ENCODE results near the gene MRPS12. TPM values are rescaled to one million over a fixed set of nuclear protein-coding genes. Genes with fewer than 3 reads are reported as not detected.

The MRPS12 gene
- total and polyA plus RNA-seq, 2 experiments from 2014 or later = 33.5 to 68.9 TPM

- H3K9me3 ChIP-seq (ENCODE audit: low read depth) = no peaks in the 10 kb centered on the region
- H3K36me3 ChIP-seq (ENCODE audit: low read depth) = no peaks in the 10 kb centered on the region
- in situ Hi-C loops (cut with MboI) = no loop called here
- H3K9me2 ChIP-seq (ENCODE audit: insufficient read depth) = no peaks in the 10 kb centered on the region
- no peaks in the 10 kb centered on the region for H3F3A ChIP-seq (ENCODE audit: insufficient read depth)
- H3K9ac ChIP-seq = no peak overlapping the region
- no peaks in the 10 kb centered on the region for H4K20me1 ChIP-seq (ENCODE audit: insufficient read depth)
- TF ChIP-seq EZH2 (IDR thresholded peaks at IDR 0.05; ENCODE audit: insufficient read depth, poor library complexity, severe bottlenecking) = no peak
- TF ChIP-seq EZH2phosphoT487 (IDR thresholded peaks at IDR 0.05; ENCODE audit: insufficient read depth, low read depth) = no peak
- no peak overlapping the region for H3K27ac ChIP-seq
- WGBS, 2 experiments (ENCODE audit: low coverage in 1 of 2, low lambda C conversion rate in 2 of 2, missing lambda C conversion rate in 2 of 2) = 79 to 84% methylated on average over 8 of the region's 8 CpGs
- no peak overlapping the region for H3K4me3 ChIP-seq
- H3K79me2 ChIP-seq (ENCODE audit: insufficient read depth) = no peaks in the 10 kb centered on the region
- H3K27me3 ChIP-seq (replicated peaks; ENCODE audit: insufficient read depth) = no peaks in the 10 kb centered on the region
- H3K4me1 ChIP-seq (ENCODE audit: insufficient read depth) = no peaks in the 10 kb centered on the region
- no peak overlapping the region for H2AFZ ChIP-seq
- DNase-seq = no peak
- H3K4me2 ChIP-seq (ENCODE audit: unreplicated experiment) = no peak overlapping the region
Measured at GRCh38 chr19:38889803-38890202, 40.9 kb upstream of the MRPS12 start.

- no peak overlapping the region for H2AFZ ChIP-seq
- H3K9me2 ChIP-seq (ENCODE audit: insufficient read depth) = no peaks in the 10 kb centered on the region
- no peaks in the 10 kb centered on the region for H3K4me1 ChIP-seq (ENCODE audit: insufficient read depth)
- H3K36me3 ChIP-seq (ENCODE audit: low read depth) = no peaks in the 10 kb centered on the region
- no peaks in the 10 kb centered on the region for H3F3A ChIP-seq (ENCODE audit: insufficient read depth)
- TF ChIP-seq EZH2phosphoT487 (IDR thresholded peaks at IDR 0.05; ENCODE audit: insufficient read depth, low read depth) (no peak), EZH2 (IDR thresholded peaks at IDR 0.05; ENCODE audit: insufficient read depth, poor library complexity, severe bottlenecking) (no peak)
- H3K9ac ChIP-seq = no peak overlapping the region
- no peak overlapping the region for H3K4me3 ChIP-seq
- no peak for DNase-seq
- no peaks in the 10 kb centered on the region for H4K20me1 ChIP-seq (ENCODE audit: insufficient read depth)
- no peaks in the 10 kb centered on the region for H3K79me2 ChIP-seq (ENCODE audit: insufficient read depth)
- in situ Hi-C loops (cut with MboI) = no loop called here
- H3K4me2 ChIP-seq (ENCODE audit: unreplicated experiment) = no peak overlapping the region
- no peaks in the 10 kb centered on the region for H3K9me3 ChIP-seq (ENCODE audit: low read depth)
- H3K27me3 ChIP-seq (replicated peaks; ENCODE audit: insufficient read depth) = no peaks in the 10 kb centered on the region
- H3K27ac ChIP-seq = no peak overlapping the region
Measured at GRCh38 chr19:38890686-38891085, 40.1 kb upstream of the MRPS12 start.

GRCh38 chr19:38891771-38892170, 39.0 kb upstream of the MRPS12 start:
- no peaks in the 10 kb centered on the region for H3K27me3 ChIP-seq (replicated peaks; ENCODE audit: insufficient read depth)
- no peak for TF ChIP-seq EZH2phosphoT487 (IDR thresholded peaks at IDR 0.05; ENCODE audit: insufficient read depth, low read depth)
- no peak for TF ChIP-seq EZH2 (IDR thresholded peaks at IDR 0.05; ENCODE audit: insufficient read depth, poor library complexity, severe bottlenecking)
- H3K79me2 ChIP-seq (ENCODE audit: insufficient read depth) = 0 out of 2 replicates have a peak, but pooled peaks cover 7% of the 10 kb centered on the region
- no peaks in the 10 kb centered on the region for H3K36me3 ChIP-seq (ENCODE audit: low read depth)
- H2AFZ ChIP-seq = no peak overlapping the region
- H3K9me2 ChIP-seq (ENCODE audit: insufficient read depth) = no peaks in the 10 kb centered on the region
- H3K9me3 ChIP-seq (ENCODE audit: low read depth) = no peaks in the 10 kb centered on the region
- in situ Hi-C loops (cut with MboI) = no loop called here
- H3K9ac ChIP-seq = no peak overlapping the region
- no peaks in the 10 kb centered on the region for H3F3A ChIP-seq (ENCODE audit: insufficient read depth)
- no peak overlapping the region for H3K27ac ChIP-seq
- 91% methylated on average over 6 of the region's 6 CpGs for WGBS, 2 experiments (ENCODE audit: low coverage in 1 of 2, low lambda C conversion rate in 2 of 2, missing lambda C conversion rate in 2 of 2)
- no peaks in the 10 kb centered on the region for H4K20me1 ChIP-seq (ENCODE audit: insufficient read depth)
- no peak for DNase-seq
- H3K4me1 ChIP-seq (ENCODE audit: insufficient read depth) = no peaks in the 10 kb centered on the region
- H3K4me3 ChIP-seq = no peak overlapping the region
- no peak overlapping the region for H3K4me2 ChIP-seq (ENCODE audit: unreplicated experiment)

- in situ Hi-C loops (cut with MboI) = no loop called here
- Histone ChIP-seq H3K79me2 (ENCODE audit: insufficient read depth) (peaks cover 17% of the 10 kb centered on the region; the same call in 1 of the 2 replicates), H3K9me3 (ENCODE audit: low read depth) (no peaks in the 10 kb centered on the region), H3K9me2 (ENCODE audit: insufficient read depth) (no peaks in the 10 kb centered on the region), H3K4me3 (no peak overlapping the region), H3K4me1 (ENCODE audit: insufficient read depth) (no peaks in the 10 kb centered on the region), H3K27me3 (replicated peaks; ENCODE audit: insufficient read depth) (no peaks in the 10 kb centered on the region), H4K20me1 (ENCODE audit: insufficient read depth) (no peaks in the 10 kb centered on the region), H3K27ac (no peak overlapping the region), H3K4me2 (ENCODE audit: unreplicated experiment) (no peak overlapping the region), H3K9ac (no peak overlapping the region), H3K36me3 (ENCODE audit: low read depth) (no peaks in the 10 kb centered on the region), H3F3A (ENCODE audit: insufficient read depth) (no peaks in the 10 kb centered on the region), H2AFZ (no peak overlapping the region)
- DNase-seq = no peak
- 69 to 77% methylated on average over 5 of the region's 5 CpGs for WGBS, 2 experiments (ENCODE audit: low coverage in 1 of 2, low lambda C conversion rate in 2 of 2, missing lambda C conversion rate in 2 of 2)
- TF ChIP-seq EZH2 (IDR thresholded peaks at IDR 0.05; ENCODE audit: insufficient read depth, poor library complexity, severe bottlenecking) = no peak
- no peak for TF ChIP-seq EZH2phosphoT487 (IDR thresholded peaks at IDR 0.05; ENCODE audit: insufficient read depth, low read depth)
Measured at GRCh38 chr19:38892841-38893240, 37.9 kb upstream of the MRPS12 start.

- H3K4me3 ChIP-seq = no peak overlapping the region
- DNase-seq = no peak
- TF ChIP-seq EZH2 (IDR thresholded peaks at IDR 0.05; ENCODE audit: insufficient read depth, poor library complexity, severe bottlenecking) = no peak
- TF ChIP-seq EZH2phosphoT487 (IDR thresholded peaks at IDR 0.05; ENCODE audit: insufficient read depth, low read depth) = no peak
- no peaks in the 10 kb centered on the region for H3K9me3 ChIP-seq (ENCODE audit: low read depth)
- H3F3A ChIP-seq (ENCODE audit: insufficient read depth) = no peaks in the 10 kb centered on the region
- no peak overlapping the region for H2AFZ ChIP-seq
- no peaks in the 10 kb centered on the region for H3K9me2 ChIP-seq (ENCODE audit: insufficient read depth)
- 94 to 99% methylated on average over 11 to 14 of the region's 14 CpGs for WGBS, 2 experiments (ENCODE audit: low coverage in 1 of 2, low lambda C conversion rate in 2 of 2, missing lambda C conversion rate in 2 of 2)
- H3K9ac ChIP-seq = no peak overlapping the region
- no peak overlapping the region for H3K27ac ChIP-seq
- no peak overlapping the region for H3K4me2 ChIP-seq (ENCODE audit: unreplicated experiment)
- H3K79me2 ChIP-seq (ENCODE audit: insufficient read depth) = peaks cover 22% of the 10 kb centered on the region
- H4K20me1 ChIP-seq (ENCODE audit: insufficient read depth) = no peaks in the 10 kb centered on the region
- no peaks in the 10 kb centered on the region for H3K27me3 ChIP-seq (replicated peaks; ENCODE audit: insufficient read depth)
- in situ Hi-C loops (cut with MboI) = no loop called here
- H3K36me3 ChIP-seq (ENCODE audit: low read depth) = no peaks in the 10 kb centered on the region
- peaks cover 1% of the 10 kb centered on the region for H3K4me1 ChIP-seq (ENCODE audit: insufficient read depth)
Measured at GRCh38 chr19:38893341-38893771, 37.4 kb upstream of the MRPS12 start.

Data from GM23248 (cell line).